Measurements from ENCODE around the gene DAZL. TPM values are rescaled to one million over a fixed set of nuclear protein-coding genes. Genes with fewer than 3 reads are reported as not detected.

The DAZL gene
- total and polyA plus RNA-seq, 10 of the 15 experiments (the other 5 are each of a cell fraction or from before 2014, with no cell fraction given): 0.04 to 0.48 (median 0.13) TPM; not detected in 1

- H3K27me3 ChIP-seq (replicated peaks in 1 of 2; ENCODE audit: control insufficient read depth in 2 of 2, insufficient read depth in 2 of 2, low read length in 1 of 2): no peaks in the 10 kb centered on the region
- no peaks in the 10 kb centered on the region for H3K36me3 ChIP-seq (ENCODE audit: control insufficient read depth in 2 of 2, insufficient read depth in 2 of 2, low read length in 1 of 2)
- intact Hi-C loops (cut with micrococcal nuclease; ENCODE audit: unreplicated experiment) (loop anchor here (1.0 to 5.0 kb wide), 7 partner anchors 226 to 812 kb away; no protein-coding TSS in a partner anchor), in situ Hi-C loops (cut with MboI) (loop anchor here (5.0 to 25.0 kb wide), 3 partner anchors 636 to 1236 kb away; no protein-coding TSS in a partner anchor)
- CTCF ChIA-PET: interaction anchor here (0.7 to 6.9 kb wide), 42 partner anchors 9 to 1622 kb away, joined by 3 to 114 read pairs (median 4); partner anchors contain the start of genes DPH3 and OXNAD1
- no peaks in the 10 kb centered on the region for H3K9me3 ChIP-seq (replicated peaks; ENCODE audit: control insufficient read depth, insufficient read depth, low read length)
- RAD21 ChIA-PET (ENCODE audit: unreplicated experiment): interaction anchor here (0.6 to 3.8 kb wide), 13 partner anchors 36 to 1526 kb away, joined by 3 to 30 read pairs (median 4); no protein-coding TSS in a partner anchor
- no TSS peak for BruUV-seq (replicated peaks)
- TF ChIP-seq TARDBP (IDR thresholded peaks at IDR 0.05; ENCODE audit: borderline replicate concordance): no peak
- peak; percentile 54; the same call in 1 of the 2 replicates for TF ChIP-seq YY1 (IDR thresholded peaks at IDR 0.05; ENCODE audit: low read depth, low read length)
- TF ChIP-seq RAD21 (IDR thresholded peaks at IDR 0.05; ENCODE audit: insufficient read depth, low read depth, low read length): peak; percentile 96
- TF ChIP-seq BMI1 (IDR thresholded peaks at IDR 0.05; ENCODE audit: borderline replicate concordance): peak; percentile 52; the same call in 1 of the 2 replicates
- no peak for TF ChIP-seq GABPA (IDR thresholded peaks at IDR 0.05; ENCODE audit: low read depth)
- peak; percentile 87 for TF ChIP-seq SMC3 (IDR thresholded peaks at IDR 0.05; ENCODE audit: borderline replicate concordance, low read length)
- TF ChIP-seq FOXM1 (IDR thresholded peaks at IDR 0.05; ENCODE audit: low read depth, low read length): peak; percentile 24; the same call in 1 of the 2 replicates
- TF ChIP-seq CTCF (IDR thresholded peaks at IDR 0.05 in 2 of 3, conservative IDR thresholded peaks at IDR 0.05 in 1 of 3; ENCODE audit: control insufficient read depth in 2 of 3, extremely low read depth in 1 of 3, insufficient read depth in 1 of 3, low read depth in 3 of 3, low read length in 3 of 3): peak; percentile 56 to 81 (median 69)
- H4K20me1 ChIP-seq (ENCODE audit: control insufficient read depth, insufficient read depth): no peaks in the 10 kb centered on the region
- POLR2A ChIA-PET: no interaction called here
- peaks cover 7% of the 10 kb centered on the region for H3K4me1 ChIP-seq (ENCODE audit: control insufficient read depth, insufficient read depth, low read length)
- H3K27ac ChIP-seq (ENCODE audit: control insufficient read depth, insufficient read depth): no peak overlapping the region
- SMC1A ChIA-PET (ENCODE audit: uncharacterized antibody, unreplicated experiment): interaction anchor here (0.6 to 5.0 kb wide), 27 partner anchors 9 to 1241 kb away, joined by 3 to 77 read pairs (median 3); no protein-coding TSS in a partner anchor
- 12% methylated on average over 7 of the region's 7 CpGs for WGBS (ENCODE audit: insufficient coverage, insufficient replicate concordance, low lambda C conversion rate, missing lambda C conversion rate)
- no peak overlapping the region for H2AFZ ChIP-seq (ENCODE audit: control insufficient read depth, low read depth, low read length)
- H3K79me2 ChIP-seq (ENCODE audit: control insufficient read depth, insufficient read depth, low read length): no peaks in the 10 kb centered on the region
- H3K4me3 ChIP-seq: no peak overlapping the region
- ATAC-seq (peak; percentile 86), FAIRE-seq (peak; percentile 93), DNase-seq (ENCODE audit: low read depth, low spot score) (no peak)
- no peak overlapping the region for H3K9ac ChIP-seq (ENCODE audit: control insufficient read depth, insufficient read depth, low read length)
- H3K4me2 ChIP-seq (ENCODE audit: control insufficient read depth, insufficient read depth): no peak overlapping the region
Measured at GRCh38 chr3:16600780-16601536, 4.3 kb downstream of the DAZL start.
